GM19468 (cell line): Measurements from ENCODE around the gene STPG4.

Experiments
- ATAC-seq: cut with Tn5 transposase; IDR thresholded peaks from one replicate; pipeline ENCODE4 v1.9.1; 2021; ENCODE audit warnings: mild to moderate bottlenecking, moderate library complexity, moderate number of reproducible peaks; ENCODE audit not compliant: unreplicated experiment; ENCODE audit errors: extremely low read depth

STPG4 gene

DNA sequence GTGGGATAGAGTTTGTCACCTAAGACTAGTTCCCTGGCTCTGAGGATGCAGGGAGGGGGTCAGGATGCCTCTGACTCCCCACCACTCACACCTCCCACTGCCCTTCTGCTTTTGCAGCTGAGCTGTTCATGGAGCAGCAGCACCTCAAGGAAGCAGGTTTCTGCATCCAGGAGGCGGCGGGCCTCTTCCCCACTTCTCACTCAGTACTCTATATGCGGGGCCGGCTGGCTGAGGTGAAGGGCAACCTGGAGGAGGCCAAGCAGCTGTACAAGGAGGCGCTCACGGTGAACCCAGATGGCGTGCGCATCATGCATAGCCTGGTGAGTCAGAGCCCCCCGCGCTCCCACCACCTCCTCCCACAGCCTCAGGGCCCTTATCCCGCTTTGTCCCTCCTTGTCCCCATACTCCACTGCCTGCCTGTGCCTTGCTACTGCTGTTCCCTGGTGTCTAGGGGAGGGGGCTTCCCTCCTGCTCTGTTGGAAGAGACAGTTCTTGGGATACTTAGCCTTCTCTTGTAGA, 94.4 kb downstream of the STPG4 start:
- ATAC-seq: no peak

DNA sequence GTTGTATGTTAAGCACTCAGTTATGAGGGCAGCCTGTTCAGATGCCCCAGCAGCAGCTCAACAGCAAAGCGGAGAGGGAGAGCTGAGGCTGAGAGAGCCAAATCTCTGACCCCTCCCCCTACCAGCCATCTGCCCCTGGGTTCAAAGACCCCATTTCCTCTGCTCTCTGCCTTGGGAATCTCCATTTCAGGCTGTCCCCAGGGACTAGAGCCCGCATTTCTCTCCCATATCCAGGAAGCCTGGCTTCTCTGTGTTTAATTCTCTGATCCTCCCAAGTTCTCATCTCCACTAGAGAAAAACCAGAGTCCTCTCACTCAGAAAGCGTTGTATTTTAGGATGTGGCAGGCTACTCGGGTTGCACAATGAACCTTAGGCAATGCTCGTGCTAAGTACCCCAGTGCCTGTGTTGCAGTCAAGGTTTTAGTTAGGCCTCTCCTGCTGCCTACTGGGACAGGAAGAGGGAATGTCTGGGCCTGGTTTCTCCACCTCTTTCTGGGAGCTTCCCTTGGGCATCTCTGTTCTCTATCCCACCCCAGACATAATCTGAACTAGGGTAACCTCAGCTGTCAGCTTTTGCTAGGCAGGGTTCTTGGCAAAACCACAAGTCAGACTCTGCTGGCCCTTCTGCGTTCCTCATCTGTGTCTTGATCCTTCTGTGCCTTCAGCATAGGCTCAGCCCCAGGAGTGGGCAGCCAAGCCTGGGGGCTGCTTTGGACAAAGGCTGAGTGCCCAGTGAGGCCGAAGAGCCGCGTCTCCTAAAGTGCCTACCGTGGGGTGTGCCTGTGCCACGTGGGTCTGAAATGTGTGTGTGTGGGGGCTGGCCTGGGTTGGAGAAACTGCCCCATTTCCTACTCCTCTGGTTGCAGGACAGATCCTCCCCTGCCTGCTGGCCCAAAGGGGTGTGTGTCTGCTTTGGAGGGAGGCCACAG, 96.8 kb downstream of the STPG4 start:
- ATAC-seq: no peak

DNA sequence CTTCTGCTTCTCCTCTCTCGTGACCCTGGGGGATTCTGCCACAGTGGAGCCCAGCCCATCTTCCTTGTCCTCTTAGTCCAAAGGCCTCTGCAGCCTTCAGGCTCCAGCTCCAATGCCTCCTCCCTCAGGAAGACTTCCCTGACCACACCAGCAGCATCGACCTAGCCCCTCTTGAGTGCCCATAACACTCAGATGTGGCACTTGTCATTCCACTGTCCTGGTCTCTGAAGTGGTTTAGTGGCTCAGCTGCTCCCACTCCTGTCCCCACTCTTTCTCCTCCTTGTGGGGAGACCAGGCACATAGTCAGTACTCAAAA, 97.5 kb downstream of the STPG4 start:
- no peak for ATAC-seq

DNA sequence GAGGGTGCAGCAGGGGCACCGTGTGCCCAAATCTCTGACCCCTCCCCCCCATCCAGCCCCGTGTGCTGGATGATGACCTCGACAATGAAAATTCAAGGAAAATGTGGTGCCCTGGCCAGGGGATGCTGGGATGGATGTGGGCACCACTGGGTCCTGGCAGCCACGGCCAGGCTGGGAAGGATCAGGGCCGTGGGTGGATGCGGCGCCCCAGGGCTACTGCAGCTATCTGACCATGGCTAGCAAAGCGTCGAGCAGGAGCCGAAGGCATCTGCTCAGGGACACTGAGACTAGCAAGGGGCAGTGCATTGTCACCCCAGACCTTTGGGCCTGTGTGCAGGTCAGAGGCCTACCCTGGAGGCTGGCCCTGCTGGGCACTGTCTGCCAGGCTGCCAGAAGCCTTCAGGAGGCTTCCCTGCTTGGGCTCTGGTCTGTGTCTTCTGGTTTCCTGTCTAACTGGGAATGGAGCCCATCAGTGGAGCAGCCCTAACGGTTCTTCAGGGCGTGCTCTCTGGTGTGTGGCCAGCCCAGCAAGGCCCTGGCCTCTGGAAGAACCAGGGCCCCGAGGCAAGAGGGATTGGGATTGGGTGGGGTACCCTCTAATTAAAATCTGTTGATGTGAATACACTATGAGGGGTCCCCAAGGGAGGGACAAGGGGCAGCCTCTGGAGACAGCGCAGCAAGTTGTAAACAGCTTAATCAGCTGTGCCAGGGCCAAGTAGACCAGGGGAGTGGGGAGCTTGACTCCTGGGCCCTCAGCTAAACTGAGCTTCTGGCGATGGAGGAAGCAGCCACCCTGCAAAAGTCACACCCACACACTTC, 98.0 kb downstream of the STPG4 start:
- ATAC-seq: no peak

DNA sequence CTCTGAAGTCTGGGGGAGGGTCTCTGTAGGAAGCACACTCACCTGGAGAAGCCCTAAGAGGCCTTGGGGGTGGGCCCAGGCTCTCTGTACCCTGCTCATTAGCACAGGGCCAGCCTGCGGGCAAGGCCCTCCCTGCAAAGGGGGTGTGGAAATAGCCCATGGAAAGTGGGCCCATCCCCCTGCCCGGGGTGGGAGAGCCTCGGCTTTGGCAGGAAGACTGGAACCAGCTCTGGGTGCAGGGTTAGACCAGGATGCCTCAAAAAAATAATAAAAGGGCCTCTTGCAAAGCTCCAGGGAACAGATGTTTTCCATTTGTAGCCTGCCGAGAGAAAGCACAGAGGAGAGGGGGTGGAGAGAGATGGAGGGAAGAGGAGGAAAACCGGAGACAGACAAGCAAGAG, 98.7 kb downstream of the STPG4 start:
- no peak for ATAC-seq

DNA sequence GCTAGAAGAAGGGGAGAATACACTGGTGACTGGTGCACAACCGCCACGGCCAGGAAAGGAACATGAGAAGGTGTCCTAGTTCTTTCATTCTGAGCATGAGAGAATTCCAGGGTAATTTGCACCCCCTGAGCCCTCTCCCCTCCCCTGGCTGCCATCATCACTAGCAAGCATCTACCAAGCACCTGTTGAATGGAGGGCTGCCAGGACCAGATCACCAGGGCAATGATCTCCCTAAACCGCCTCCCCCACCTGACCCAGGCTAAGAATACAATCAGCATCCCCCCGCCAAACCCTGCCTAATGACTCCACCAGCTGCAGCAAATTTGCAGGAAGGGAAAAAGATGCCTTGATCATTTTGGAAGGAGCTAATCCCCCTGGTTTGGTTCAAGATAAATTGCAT, 100.2 kb downstream of the STPG4 start:
- ATAC-seq: no peak

DNA sequence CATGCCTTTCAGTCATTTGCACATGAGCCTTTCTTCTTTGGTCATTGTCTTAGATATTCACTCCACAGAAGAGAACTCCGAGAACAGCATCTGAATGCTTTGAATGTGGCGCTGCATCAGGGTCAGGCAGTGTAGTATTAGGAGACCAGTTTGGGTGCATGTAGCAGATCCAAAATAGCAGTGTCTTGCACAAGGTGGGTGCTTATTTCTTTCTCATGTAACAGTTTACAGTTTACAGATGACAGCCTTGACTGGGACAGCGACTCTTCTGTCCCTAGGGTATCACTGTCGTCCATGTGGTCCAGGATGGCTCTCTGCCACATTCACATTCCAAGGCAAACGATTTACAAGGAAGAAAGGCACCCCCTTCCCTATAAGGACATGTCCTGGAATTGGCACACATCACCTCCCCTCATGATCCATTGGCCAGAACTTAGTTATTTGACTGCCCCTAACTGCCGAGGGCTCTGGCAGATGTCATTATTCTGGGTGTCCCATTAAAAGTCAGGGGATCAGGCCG, 101.0 kb downstream of the STPG4 start:
- no peak for ATAC-seq

DNA sequence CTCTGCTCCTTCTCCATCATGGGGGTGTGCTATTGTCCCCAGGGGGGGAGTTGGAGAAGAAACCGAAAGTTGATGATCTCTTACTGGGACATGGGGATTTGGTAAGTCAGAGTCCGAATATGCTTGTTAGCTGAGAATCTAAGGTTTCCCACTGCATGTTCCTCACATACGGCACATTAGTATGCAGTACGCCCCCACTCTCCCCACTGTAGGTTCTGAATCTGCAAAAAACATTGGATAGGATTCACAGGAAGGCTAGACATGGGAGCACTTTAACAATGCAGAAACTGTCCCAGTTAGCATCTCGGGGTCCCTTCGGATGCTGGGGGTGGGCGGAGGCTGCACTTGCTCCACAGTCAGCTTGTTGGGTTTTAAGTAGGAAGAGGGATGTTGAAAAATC, 102.3 kb downstream of the STPG4 start:
- ATAC-seq: no peak

DNA sequence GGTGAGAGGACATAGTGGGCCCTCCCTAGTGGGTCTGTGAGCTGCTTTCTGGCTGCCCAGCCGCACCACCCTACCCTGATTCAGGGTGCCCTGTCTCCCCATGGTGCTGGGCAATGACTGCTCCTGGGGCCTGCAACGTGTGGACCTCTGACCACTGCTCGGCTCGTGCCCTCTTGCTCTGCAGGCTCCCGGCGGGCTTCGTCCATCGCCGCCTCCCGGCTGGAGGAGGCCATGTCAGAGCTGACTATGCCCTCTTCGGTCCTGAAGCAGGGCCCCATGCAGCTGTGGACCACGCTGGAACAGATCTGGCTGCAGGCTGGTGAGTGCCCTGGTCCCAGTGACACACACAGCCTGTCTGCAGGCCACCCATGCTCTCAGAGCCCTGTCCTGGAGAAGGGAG, 103.5 kb downstream of the STPG4 start:
- ATAC-seq: no peak

DNA sequence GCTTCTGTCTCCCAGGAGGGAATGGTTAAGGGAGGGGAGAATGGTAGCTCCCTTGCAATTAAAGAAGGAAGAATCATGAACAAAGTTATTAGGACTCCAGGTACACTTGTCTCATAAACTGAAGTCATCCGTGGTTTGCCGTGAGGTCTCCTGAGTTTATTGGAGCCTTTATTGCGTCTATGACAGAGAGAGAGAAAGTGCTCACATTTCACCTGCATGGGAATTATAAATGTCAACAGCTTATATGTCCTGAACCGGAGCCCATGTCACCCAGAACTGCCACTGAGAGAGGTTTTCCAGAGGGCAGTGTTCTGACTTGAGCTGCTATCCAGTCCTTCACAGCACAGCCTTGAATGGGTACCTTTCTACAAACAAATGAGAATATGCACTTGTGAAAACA, 104.3 kb downstream of the STPG4 start:
- no peak for ATAC-seq

DNA sequence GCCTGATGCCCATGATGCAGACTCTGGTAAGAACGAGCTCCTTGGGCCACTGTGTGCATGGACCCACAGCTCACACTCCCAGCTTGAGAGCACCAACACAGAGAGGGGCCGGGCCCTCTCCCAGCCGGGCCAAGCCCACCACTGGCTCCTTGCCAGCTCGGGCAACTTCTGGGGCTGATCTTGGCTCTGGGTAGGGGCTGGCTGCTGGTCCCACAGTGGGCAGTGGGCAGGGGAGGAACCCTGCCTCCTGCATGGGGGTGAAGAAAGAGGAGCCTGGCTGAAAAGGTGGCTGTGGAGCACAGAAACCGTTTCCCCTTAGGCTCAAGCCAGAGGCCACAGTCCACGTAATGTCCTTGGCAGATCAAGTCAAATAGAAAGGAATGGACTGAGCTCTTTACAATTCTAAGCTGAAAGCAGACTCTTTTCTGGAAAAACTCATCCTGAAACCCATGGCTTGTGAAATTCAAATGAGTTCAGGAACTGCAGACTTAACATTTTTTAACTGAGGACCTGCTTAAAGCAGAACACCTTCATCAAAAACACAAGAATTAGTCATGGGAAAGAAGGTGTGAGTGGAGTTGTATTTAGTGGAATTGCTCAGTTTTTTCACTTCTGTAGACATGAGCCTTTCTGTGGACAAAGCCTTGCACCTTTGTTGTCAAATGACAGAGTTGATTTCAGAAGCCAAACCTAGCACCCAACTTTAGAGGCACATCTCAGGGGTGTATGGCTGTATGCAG, 104.9 kb downstream of the STPG4 start:
- no peak for ATAC-seq

DNA sequence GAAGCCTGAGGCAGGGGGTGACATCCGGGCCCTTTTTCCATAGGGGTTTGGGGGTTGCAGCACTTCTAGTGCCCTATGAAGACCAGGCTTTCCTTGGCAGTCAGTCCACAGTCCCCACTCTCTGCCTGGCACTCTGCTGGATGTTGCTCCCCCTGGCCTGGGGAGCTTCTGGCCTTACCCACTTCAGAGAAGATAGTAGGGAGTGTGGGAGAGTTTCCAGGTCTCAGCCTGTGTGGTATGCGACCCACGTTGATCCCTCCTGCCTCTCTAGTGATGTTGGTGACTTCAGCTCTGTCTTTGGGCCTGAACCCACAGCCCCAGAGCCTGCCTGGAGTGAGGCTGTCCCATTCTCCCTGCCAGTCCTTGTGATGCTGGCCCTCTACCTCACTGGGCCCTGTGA, 105.6 kb downstream of the STPG4 start:
- no peak for ATAC-seq

DNA sequence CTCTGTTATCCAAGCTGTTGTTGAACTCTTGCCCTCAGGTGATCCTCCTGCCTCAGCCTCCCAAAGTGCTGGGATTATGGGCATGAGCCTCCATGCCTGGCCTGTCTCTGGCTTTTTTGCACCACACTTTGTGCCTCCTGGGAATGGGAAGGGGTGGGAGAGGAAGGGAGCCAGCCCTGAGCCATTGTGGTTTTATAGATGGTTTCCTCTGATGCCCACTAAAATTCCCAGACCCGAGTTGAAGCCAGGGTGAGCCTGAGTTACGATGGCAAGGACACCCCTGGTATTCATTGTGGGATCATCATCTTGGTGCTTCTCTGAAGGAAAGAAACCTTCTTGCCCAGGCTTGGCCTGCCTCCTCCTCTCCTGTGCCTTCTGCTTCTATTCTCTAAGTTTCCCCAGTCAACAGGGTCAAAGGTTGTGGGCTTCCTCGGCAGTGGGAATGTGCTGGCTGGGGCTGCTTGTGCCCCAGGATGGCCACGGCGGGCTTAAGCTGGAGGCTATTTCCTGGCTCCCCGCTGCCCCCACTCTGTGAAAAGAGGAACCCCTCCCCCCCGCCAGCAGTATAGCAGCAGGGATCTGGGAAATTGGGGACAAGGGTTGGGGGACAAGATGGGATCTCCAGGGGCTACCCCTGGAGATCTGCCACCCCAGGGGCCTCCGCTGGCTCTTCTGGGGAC, 106.2 kb downstream of the STPG4 start:
- no peak for ATAC-seq

DNA sequence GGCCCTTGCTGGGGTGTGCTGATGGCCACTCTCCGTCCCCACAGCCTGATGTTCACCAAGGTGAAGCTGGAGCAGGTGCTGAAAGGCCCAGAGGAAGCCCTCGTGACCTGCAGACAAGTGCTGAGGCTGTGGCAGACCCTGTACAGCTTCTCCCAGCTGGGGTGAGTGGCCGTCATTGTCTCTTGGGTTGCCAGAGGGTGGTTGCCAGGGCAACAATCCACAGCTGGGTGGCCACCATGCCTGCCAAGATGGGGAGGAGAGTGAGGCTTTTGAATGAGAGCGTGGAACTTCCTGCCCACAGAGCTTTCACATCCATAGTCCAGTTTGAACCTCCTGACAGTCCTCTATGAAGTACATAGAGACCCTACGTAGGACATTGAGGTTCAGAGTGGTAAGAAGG, 108.8 kb downstream of the STPG4 start:
- no peak for ATAC-seq

DNA sequence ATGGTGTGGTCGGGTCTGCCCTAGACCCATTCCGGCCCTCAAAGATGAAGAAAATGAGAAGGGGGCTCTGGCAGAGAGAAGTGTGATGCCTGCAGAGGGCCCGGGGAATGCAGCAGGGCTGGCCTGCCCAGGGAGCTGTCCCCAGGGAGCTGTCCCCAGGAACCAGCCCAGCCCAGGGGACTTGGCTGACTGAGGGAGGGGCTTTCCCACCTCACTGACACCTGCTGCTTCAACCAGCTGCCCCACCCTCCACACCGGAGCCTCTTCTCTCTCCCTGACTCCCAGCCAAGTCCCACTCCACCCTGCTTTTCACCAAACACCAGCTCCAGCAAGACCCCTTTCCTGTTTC, 111.2 kb downstream of the STPG4 start:
- no peak for ATAC-seq

DNA sequence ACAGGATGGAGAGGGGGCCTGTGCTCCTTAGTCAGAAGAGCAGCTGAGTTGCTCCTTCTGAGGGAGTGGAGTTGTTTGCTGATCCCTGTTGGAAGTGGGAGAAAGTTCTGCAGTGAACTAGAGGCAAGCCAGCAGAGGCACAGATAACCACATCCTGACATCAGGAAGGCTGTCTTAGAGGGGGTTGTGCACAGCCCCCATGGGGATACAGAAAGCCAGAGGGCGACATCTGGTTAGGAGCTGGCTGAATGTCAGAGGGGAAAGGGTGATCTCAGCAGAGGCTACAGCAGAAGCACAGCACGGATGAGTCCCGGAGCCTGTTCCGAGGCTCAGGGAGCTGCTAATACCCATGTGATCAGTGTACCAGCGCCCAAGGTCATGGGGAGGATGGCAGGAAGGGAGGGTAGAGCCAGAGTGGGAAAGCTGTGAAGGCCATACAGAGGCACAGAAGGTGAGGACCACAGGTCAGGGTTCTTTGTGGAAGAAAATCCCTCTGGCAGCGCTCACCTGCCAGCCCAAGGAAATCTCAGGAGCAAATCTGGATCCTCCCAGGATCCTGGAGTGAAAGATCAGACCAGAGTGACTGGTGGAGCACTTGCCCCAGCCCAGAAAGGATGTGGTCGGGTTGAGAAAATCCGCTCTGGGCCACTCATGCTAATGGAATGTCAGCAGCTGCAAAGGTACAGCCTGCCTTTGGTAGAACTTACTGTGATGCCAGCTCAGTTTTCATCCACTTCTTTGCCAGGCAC, 111.8 kb downstream of the STPG4 start:
- no peak for ATAC-seq

DNA sequence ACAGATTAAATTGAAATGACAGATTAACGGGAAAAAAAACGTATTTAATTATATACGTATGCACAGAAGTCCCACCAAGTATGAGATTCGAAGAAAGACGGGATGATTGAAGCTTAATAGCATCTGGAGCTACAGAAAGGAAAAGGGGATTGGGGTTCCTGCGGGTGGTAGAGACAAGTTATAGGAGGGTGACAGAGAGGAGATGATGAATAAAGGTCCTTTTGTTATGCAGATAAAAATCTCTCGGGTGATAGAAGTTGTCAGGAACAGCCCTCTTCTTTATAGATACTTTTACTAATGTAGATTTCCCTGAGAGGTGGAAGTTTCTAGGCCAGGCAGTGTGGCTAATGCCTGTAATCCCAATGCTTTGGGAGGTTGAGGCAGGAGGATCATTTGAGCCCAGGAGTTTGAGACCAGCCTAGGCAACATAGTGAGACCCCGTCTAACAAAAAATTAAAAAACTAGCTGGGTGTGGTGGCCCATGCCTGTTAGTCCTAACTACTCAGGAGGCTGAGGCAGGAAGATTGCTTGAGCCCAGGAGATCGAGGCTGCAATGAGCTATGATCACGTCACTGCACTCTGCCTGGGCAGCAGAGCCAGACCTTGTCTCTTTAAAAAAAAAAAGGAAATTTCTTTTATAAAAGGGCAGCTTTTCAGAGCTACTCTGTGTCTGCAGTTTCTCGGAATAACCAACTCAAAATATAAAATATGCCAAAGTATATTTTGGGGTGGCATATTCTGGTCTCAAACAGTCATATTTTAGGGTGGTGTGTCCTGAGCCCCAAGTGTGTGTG, 113.0 kb downstream of the STPG4 start:
- no peak for ATAC-seq

DNA sequence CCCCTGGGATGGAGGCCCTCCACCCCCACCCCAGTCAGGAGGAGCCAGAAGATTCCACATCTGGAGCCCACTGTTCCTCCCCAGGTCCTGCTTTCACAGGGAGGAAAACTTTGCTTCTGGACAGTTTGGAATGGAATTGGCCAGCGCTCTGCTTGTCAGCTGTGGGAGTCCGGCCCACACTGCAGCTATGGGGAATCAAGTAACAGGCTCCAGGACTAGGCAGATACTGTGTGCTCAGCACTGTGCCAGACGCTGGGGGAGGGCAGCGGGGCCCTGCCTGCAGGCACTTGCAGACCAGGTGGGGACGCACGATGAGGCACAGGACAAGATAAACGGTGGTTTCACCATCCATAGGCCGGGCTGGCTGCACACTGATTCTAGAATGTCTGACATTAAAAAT, 114.0 kb downstream of the STPG4 start:
- no peak for ATAC-seq

DNA sequence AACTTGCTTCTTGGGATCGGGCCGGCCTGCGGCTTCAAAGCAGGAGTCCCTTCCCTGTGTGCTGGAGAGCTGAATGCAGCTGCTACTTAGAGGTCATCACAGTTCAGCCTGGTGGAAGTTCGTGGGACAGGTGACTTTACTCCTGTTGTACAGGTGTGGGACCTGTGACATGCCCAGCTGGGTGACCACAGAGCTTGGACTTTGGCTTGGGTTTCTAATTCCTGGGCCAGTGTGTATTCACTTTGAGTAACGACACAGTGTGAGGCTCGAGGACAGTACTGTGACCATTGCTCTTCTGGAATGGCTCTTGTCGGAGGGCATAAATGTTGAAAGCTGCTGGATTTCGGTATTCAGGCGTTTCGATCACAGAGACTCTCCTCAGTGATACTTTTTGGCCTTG, 114.5 kb downstream of the STPG4 start:
- no peak for ATAC-seq
